Spleen (tissue), 11 donors: ENCODE results near the gene RBBP7. TPM values are rescaled to one million over a fixed set of nuclear protein-coding genes. Genes with fewer than 3 reads are reported as not detected.

Experiments
- DNase-seq: peaks from one replicate; pipeline ENCODE4 v3.0.0-alpha.2; 2020
- H3K27ac ChIP-seq, 8 donors: fragments of 200-600 bp; sonication (generic) in 7 of 8; 1 replicate in 4 of 8; 2 replicates in 4 of 8; pipeline versions ENCODE4 v1.5.0 to v1.8.0; 2016 to 2021; ENCODE audit warnings: inconsistent platforms in 4 of 8, mild to moderate bottlenecking in 4 of 8, moderate library complexity in 1 of 8
- H3K27me3 ChIP-seq, 7 donors: fragments of 200-600 bp; sonication (generic) in 6 of 7; replicated peaks in 1 of 7; 1 replicate in 4 of 7; 2 replicates in 3 of 7; pipeline versions ENCODE4 v1.5.0 to v1.8.0; 2016 to 2021; ENCODE audit warnings: inconsistent platforms in 3 of 7, mild to moderate bottlenecking in 1 of 7
- H3K36me3 ChIP-seq, 6 donors: fragments of 200-600 bp; sonication (generic) in 5 of 6; 1 replicate in 4 of 6; 2 replicates in 2 of 6; pipeline versions ENCODE4 v1.5.0 to v1.8.0; 2016 to 2021; ENCODE audit warnings: inconsistent platforms in 2 of 6
- H3K4me1 ChIP-seq, 6 donors: fragments of 200-600 bp; sonication (generic) in 5 of 6; 1 replicate in 3 of 6; 2 replicates in 3 of 6; pipeline versions ENCODE4 v1.5.0 to v1.8.0; 2016 to 2021; ENCODE audit warnings: inconsistent platforms in 3 of 6
- H3K4me3 ChIP-seq, 8 donors: fragments of 200-600 bp; sonication (generic) in 7 of 8; 1 replicate in 4 of 8; 2 replicates in 4 of 8; pipeline versions ENCODE4 v1.5.0 to v1.8.0; 2016 to 2021; ENCODE audit warnings: inconsistent platforms in 4 of 8, mild to moderate bottlenecking in 4 of 8, moderate library complexity in 2 of 8
- H3K9me3 ChIP-seq, 8 donors: fragments of 200-600 bp; sonication (generic) in 7 of 8; 1 replicate in 4 of 8; 2 replicates in 4 of 8; pipeline versions ENCODE4 v1.5.0 to v1.8.0; 2016 to 2021; ENCODE audit warnings: inconsistent platforms in 4 of 8
- POLR2A ChIP-seq, 3 donors: fragments of 450-650 bp; IDR thresholded peaks; one replicate each; pipeline ENCODE4 v1.5.1; 2017; ENCODE audit warnings: antibody characterized with exemption in 3 of 3, mild to moderate bottlenecking in 1 of 3
- POLR2AphosphoS5 ChIP-seq, 3 donors: sonication (generic); formaldehyde crosslinking; IDR thresholded peaks; one replicate each; pipeline ENCODE4 v1.5.1; 2017; ENCODE audit warnings: antibody characterized with exemption in 3 of 3
- WGBS, 5 donors: extraction: QIAGEN DNeasy Blood & Tissue Kit in 3 of 5; methylation state at CpG; one replicate each; pipeline versions ENCODE4 v1.1.5 to v1.1.7; 2013 to 2018; 5-methylcytosine and 5-hydroxymethylcytosine counted together
- intact Hi-C: fragments of 100-400 bp; cut with DNase I; formaldehyde crosslinking; loops from one replicate; pipeline ENCODE4 v1.15.0; 2023; ENCODE audit warnings: low total_unique reads
- polyA plus RNA-seq, 3 donors: library from polyadenylated mRNA; stranded (reverse); fragments of 200-250 nt; gene quantifications; one replicate each; pipeline ENCODE4 v1.2.1, GENCODE V29; 2013
- total RNA-seq, 7 donors: library from RNA; depleted of rRNA in 3 of 7; stranded (reverse); fragments of >200 nt in 3 of 7; fragmentation: NEBNext Ultra II Directional in 4 of 7; extraction: Animal tissue kit (Norgen Biotek cat#: 25700) in 4 of 7; gene quantifications; one replicate each; pipeline versions ENCODE4 v1.1.0 to v1.2.1, GENCODE V29; 2016 to 2021
- TF ChIP-seq, protein P1 (sequence below), 11 experiments: fragments of 200-600 bp in 7 of 11; fragments of 450-650 bp in 4 of 11; sonication (generic) in 4 of 11; IDR thresholded peaks in 8 of 11; conservative IDR thresholded peaks in 3 of 11; 1 replicate in 7 of 11; 2 replicates in 4 of 11; pipeline versions ENCODE4 v1.4.0 to v1.8.0; 2016 to 2021; ENCODE audit warnings: antibody characterized with exemption in 11 of 11, inconsistent platforms in 4 of 11, mild to moderate bottlenecking in 1 of 11
- donor health status: healthy with polysubstance abuse.
- donor health status: DM: no; HTN: no; CAD: no; lungs with moderate emphysema.
- donor health status: DM: no; HTN: no; CAD: no.
- donor health status: Bipolar disorder and iron deficiency.
- donor health status: healthy.
- donor health status: DM: no; HTN: no; CAD: no.
- donor health status: DM: yes; HTN: yes; CAD: no.

Gene RBBP7
- total and polyA plus RNA-seq, 10 donors: 68.5 to 132 (median 76.9) TPM

DNA sequence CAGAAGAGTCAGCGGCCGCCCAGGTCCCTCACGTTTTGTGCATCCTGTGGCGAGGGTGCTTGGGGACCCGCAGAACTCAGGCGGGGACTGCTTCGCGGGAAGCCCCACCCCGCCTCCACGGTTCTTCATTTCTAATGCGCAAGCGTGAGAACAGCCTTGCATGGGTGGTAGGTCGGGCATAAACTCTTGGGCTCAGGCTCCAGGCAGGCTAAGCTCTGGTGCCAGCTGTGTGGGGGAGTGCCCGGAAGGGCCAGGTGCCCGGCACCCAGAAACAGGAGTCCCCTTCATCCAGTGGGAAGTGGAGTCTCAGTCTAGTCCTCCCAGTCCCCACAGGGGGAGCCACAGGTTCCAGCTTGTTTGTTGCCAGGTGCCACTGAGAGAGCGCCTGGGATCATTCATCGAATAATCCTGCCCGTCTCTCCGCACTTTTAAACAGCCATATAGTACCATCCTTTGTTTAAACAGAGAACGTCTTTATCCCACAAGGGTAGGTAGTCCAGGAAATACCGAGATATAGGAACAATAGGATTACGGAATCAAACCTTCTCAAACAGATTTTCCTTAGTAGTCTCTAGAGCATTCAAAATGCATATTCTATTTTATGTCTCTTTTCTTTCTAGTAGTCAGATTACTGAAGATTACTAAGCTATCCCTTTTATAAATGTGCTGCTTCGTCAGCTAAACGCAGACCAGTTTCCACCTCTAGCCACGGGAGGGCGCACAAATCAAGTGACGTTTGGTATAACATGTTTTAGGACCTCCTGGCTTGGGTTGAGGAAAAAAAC lies 12.7 kb upstream of the RBBP7 start:
- H3K27me3 ChIP-seq: peaks cover 0 to 34% (median 3%) of the 10 kb centered on the region in 7 donors
- TF ChIP-seq POLR2A (IDR thresholded peaks at IDR 0.05) (no peak), POLR2AphosphoS5 (IDR thresholded peaks at IDR 0.05) (peak; percentile 38 to 67 (median 54))
- TF ChIP-seq, protein P1, sequence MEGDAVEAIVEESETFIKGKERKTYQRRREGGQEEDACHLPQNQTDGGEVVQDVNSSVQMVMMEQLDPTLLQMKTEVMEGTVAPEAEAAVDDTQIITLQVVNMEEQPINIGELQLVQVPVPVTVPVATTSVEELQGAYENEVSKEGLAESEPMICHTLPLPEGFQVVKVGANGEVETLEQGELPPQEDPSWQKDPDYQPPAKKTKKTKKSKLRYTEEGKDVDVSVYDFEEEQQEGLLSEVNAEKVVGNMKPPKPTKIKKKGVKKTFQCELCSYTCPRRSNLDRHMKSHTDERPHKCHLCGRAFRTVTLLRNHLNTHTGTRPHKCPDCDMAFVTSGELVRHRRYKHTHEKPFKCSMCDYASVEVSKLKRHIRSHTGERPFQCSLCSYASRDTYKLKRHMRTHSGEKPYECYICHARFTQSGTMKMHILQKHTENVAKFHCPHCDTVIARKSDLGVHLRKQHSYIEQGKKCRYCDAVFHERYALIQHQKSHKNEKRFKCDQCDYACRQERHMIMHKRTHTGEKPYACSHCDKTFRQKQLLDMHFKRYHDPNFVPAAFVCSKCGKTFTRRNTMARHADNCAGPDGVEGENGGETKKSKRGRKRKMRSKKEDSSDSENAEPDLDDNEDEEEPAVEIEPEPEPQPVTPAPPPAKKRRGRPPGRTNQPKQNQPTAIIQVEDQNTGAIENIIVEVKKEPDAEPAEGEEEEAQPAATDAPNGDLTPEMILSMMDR (IDR thresholded peaks at IDR 0.05 in 8 of 11, conservative IDR thresholded peaks at IDR 0.05 in 3 of 11): peak in 10 of 11 experiments; percentile 32 to 68 (median 60)
- H3K36me3 ChIP-seq: no peaks in the 10 kb centered on the region
- peak overlapping the region; percentile 40 to 87 (median 80) for H3K27ac ChIP-seq
- 0 to 18% (median 0%) methylated on average over 16 to 27 of the region's 27 CpGs for WGBS, 5 donors
- intact Hi-C loops: loop anchor here (10.0 kb wide), 2 partner anchors 62 to 162 kb away; partner anchors contain the start of gene REPS2
- H3K4me3 ChIP-seq: peak overlapping the region; percentile 24 to 65 (median 36)
- no peaks in the 10 kb centered on the region for H3K9me3 ChIP-seq
- peaks cover 0 to 8% (median 2%) of the 10 kb centered on the region in 6 donors for H3K4me1 ChIP-seq
- DNase-seq: peak; percentile 87

DNA sequence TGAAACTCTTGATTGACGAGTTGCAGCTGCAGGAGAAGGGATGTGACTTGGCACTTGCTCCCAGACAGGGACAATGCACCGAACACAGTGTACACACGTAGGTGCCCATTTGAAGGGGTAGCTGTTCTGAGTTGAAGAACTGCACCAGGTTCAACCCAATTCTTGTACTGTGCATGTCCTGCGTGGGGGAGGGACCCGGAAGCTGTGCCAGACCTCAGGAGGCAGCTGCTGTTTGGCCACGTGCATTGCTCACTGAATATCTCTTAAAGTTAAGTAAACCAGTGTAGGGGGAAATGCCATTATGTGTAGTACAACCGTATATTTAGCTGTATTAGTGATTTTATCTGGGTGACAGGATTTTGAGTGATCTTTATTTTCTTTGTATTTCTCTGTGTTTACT lies 12.0 kb upstream of the RBBP7 start:
- peak overlapping the region in 7 of 8 donors; percentile 30 to 65 (median 37) for H3K4me3 ChIP-seq

DNA sequence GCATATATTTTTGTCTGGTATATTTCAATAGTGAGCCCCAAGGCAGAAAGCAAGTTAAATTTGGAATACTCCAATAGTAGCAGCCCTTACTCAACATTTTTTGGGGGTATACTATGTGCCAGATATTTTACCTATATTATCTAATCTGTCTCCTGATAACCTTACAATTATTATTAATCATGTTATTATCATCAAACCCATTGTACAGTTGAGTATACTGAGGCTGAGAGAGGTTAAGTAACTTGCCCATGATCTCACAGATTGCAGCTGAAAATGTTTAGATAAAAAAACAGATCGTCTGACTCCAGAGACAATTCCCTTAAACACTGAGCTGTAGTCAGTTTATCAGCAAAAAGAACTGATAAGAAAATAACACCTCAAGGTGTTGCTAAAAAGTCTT lies 6.5 kb upstream of the RBBP7 start:
- Histone ChIP-seq H3K4me1 (peaks cover 0 to 3% (median under 1%) of the 10 kb centered on the region in 6 donors), H3K36me3 (no peaks in the 10 kb centered on the region), H3K9me3 (no peaks in the 10 kb centered on the region), H3K4me3 (no peak overlapping the region), H3K27ac (no peak overlapping the region), H3K27me3 (peaks cover 0 to 38% (median 0%) of the 10 kb centered on the region in 7 donors)
- 43 to 71% (median 60%) methylated on average over 1 of the region's 1 CpG for WGBS, 5 donors
- TF ChIP-seq, protein P1 (IDR thresholded peaks at IDR 0.05 in 8 of 11, conservative IDR thresholded peaks at IDR 0.05 in 3 of 11): no peak
- TF ChIP-seq POLR2AphosphoS5 (IDR thresholded peaks at IDR 0.05): no peak
- TF ChIP-seq POLR2A (IDR thresholded peaks at IDR 0.05): no peak
- DNase-seq: no peak
- intact Hi-C loops: no loop called here

More for the DNA sequence above, 12.0 kb upstream of the RBBP7 start:
- Histone ChIP-seq H3K9me3 (no peaks in the 10 kb centered on the region), H3K36me3 (no peaks in the 10 kb centered on the region), H3K27me3 (peaks cover 0 to 34% (median 3%) of the 10 kb centered on the region in 7 donors), H3K27ac (peak overlapping the region in 6 of 8 donors; percentile 40 to 87 (median 82)), H3K4me1 (peaks cover 0 to 8% (median 2%) of the 10 kb centered on the region in 6 donors)
- DNase-seq: peak; percentile 81
- TF ChIP-seq POLR2AphosphoS5 (IDR thresholded peaks at IDR 0.05): no peak
- TF ChIP-seq, protein P1 (IDR thresholded peaks at IDR 0.05 in 8 of 11, conservative IDR thresholded peaks at IDR 0.05 in 3 of 11): no peak
- TF ChIP-seq POLR2A (IDR thresholded peaks at IDR 0.05): no peak
- intact Hi-C loops: loop anchor here (10.0 kb wide), 2 partner anchors 63 to 163 kb away; partner anchors contain the start of gene REPS2
- WGBS, 5 donors: 4 to 34% (median 7%) methylated on average over 7 of the region's 7 CpGs
